Neural progenitor cell (in vitro differentiated cells): Measurements from ENCODE around the gene GTF3C1. TPM values are rescaled to one million over a fixed set of nuclear protein-coding genes. Genes with fewer than 3 reads are reported as not detected.

Source experiments
- DNase-seq: peaks from one replicate; pipeline ENCODE4 v3.0.0-alpha.2; 2016; ENCODE audit warnings: low spot score
- H2AFZ ChIP-seq: fragments of 200-600 bp; sonication (generic); replicated peaks from 2 replicates; pipeline ENCODE4 v1.6.1; 2016; ENCODE audit warnings: antibody characterized with exemption
- H3F3A ChIP-seq: fragments of 200-600 bp; sonication (generic); 2 replicates; pipeline ENCODE4 v1.6.1; 2016; ENCODE audit warnings: antibody characterized with exemption, low read depth
- H3K27ac ChIP-seq: fragments of 200-600 bp; sonication (generic); 2 replicates; pipeline ENCODE4 v1.5.1; 2016; ENCODE audit warnings: mild to moderate bottlenecking
- H3K27me3 ChIP-seq: fragments of 200-600 bp; sonication (generic); 2 replicates; pipeline ENCODE4 v1.6.1; 2016; ENCODE audit warnings: mild to moderate bottlenecking, moderate library complexity
- H3K36me3 ChIP-seq: fragments of 200-600 bp; sonication (generic); 2 replicates; pipeline ENCODE4 v1.5.1; 2016
- H3K4me1 ChIP-seq: fragments of 200-600 bp; sonication (generic); 2 replicates; pipeline ENCODE4 v1.6.1; 2016; ENCODE audit warnings: mixed run types
- H3K4me2 ChIP-seq: fragments of 200-600 bp; sonication (generic); 2 replicates; pipeline ENCODE4 v1.6.1; 2016
- H3K4me3 ChIP-seq: fragments of 200-600 bp; sonication (generic); 2 replicates; pipeline ENCODE4 v1.5.1; 2016
- H3K79me2 ChIP-seq: fragments of 200-600 bp; sonication (generic); 2 replicates; pipeline ENCODE4 v1.6.1; 2016; ENCODE audit warnings: low read depth
- H3K9ac ChIP-seq: fragments of 200-600 bp; sonication (generic); 2 replicates; pipeline ENCODE4 v1.6.1; 2016
- H3K9me3 ChIP-seq: fragments of 200-600 bp; sonication (generic); 2 replicates; pipeline ENCODE4 v1.5.1; 2016; ENCODE audit warnings: low read depth
- H4K20me1 ChIP-seq: fragments of 200-600 bp; sonication (generic); 2 replicates; pipeline ENCODE4 v1.6.1; 2016; ENCODE audit warnings: low read depth
- H3K27ac Mint-ChIP-seq: 3 replicates; pipeline ENCODE4 v1.8.0; 2021; ENCODE audit warnings: mixed read lengths
- H3K27me3 Mint-ChIP-seq: 2 replicates; pipeline ENCODE4 v1.8.0; 2022; ENCODE audit warnings: low read depth, mild to moderate bottlenecking, inconsistent platforms, moderate library complexity, mixed read lengths; ENCODE audit not compliant: insufficient read depth
- H3K36me3 Mint-ChIP-seq: 3 replicates; pipeline ENCODE4 v1.8.0; 2021; ENCODE audit warnings: mixed read lengths
- H3K4me1 Mint-ChIP-seq: 3 replicates; pipeline ENCODE4 v1.8.0; 2021; ENCODE audit warnings: mixed read lengths
- H3K4me3 Mint-ChIP-seq: 3 replicates; pipeline ENCODE4 v1.8.0; 2021; ENCODE audit warnings: mild to moderate bottlenecking, moderate library complexity, mixed read lengths
- H3K9me3 Mint-ChIP-seq: 3 replicates; pipeline ENCODE4 v1.8.0; 2020; ENCODE audit warnings: mixed read lengths
- EZH2 ChIP-seq: fragments of 200-600 bp; sonication (generic); IDR thresholded peaks from 2 replicates; pipeline ENCODE4 v1.6.1; 2017; ENCODE audit warnings: antibody characterized with exemption, mild to moderate bottlenecking, moderate library complexity
- EZH2phosphoT487 ChIP-seq: fragments of 200-600 bp; sonication (generic); IDR thresholded peaks from 2 replicates; pipeline ENCODE4 v1.6.1; 2017; ENCODE audit warnings: antibody characterized with exemption
- total RNA-seq: library from RNA; depleted of rRNA; stranded (reverse); fragments of >200 nt; gene quantifications from 2 replicates; pipeline ENCODE4 v1.2.3, GENCODE V29; 2015; ENCODE audit warnings: low replicate concordance
- TF ChIP-seq, protein P1 (sequence below): fragments of 200-600 bp; sonication (generic); IDR thresholded peaks from 2 replicates; pipeline ENCODE4 v1.5.1; 2017; ENCODE audit warnings: antibody characterized with exemption, mild to moderate bottlenecking

GTF3C1 gene
- total RNA-seq, 1 donor from 2014 or later: 60.9 TPM

- H3K9me3 Mint-ChIP-seq: no peaks in the 10 kb centered on the region
- peaks cover 9% of the 10 kb centered on the region for H3K36me3 Mint-ChIP-seq
- Histone ChIP-seq H3K4me1 (peaks cover 10% of the 10 kb centered on the region), H3K4me2 (peak overlapping the region; percentile 79), H3K27ac (no peak overlapping the region), H3K9me3 (no peaks in the 10 kb centered on the region), H3K27me3 (no peaks in the 10 kb centered on the region), H4K20me1 (peaks cover 33% of the 10 kb centered on the region), H3K4me3 (peak overlapping the region; percentile 84), H3K79me2 (peaks cover 78% of the 10 kb centered on the region), H2AFZ (no peak overlapping the region), H3K36me3 (no peaks in the 10 kb centered on the region), H3K9ac (peak overlapping the region; percentile 67), H3F3A (no peaks in the 10 kb centered on the region)
- no peak for DNase-seq
- no peaks in the 10 kb centered on the region for H3K27me3 Mint-ChIP-seq
- H3K27ac Mint-ChIP-seq: peak overlapping the region; percentile 91
- H3K4me1 Mint-ChIP-seq: peaks cover 31% of the 10 kb centered on the region
- peak overlapping the region; percentile 98 for H3K4me3 Mint-ChIP-seq
- TF ChIP-seq, protein P1, sequence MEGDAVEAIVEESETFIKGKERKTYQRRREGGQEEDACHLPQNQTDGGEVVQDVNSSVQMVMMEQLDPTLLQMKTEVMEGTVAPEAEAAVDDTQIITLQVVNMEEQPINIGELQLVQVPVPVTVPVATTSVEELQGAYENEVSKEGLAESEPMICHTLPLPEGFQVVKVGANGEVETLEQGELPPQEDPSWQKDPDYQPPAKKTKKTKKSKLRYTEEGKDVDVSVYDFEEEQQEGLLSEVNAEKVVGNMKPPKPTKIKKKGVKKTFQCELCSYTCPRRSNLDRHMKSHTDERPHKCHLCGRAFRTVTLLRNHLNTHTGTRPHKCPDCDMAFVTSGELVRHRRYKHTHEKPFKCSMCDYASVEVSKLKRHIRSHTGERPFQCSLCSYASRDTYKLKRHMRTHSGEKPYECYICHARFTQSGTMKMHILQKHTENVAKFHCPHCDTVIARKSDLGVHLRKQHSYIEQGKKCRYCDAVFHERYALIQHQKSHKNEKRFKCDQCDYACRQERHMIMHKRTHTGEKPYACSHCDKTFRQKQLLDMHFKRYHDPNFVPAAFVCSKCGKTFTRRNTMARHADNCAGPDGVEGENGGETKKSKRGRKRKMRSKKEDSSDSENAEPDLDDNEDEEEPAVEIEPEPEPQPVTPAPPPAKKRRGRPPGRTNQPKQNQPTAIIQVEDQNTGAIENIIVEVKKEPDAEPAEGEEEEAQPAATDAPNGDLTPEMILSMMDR: no peak
- TF ChIP-seq EZH2: no peak
- TF ChIP-seq EZH2phosphoT487: no peak
Observed at GRCh38 chr16:27550582-27550920, 838 bp upstream of the GTF3C1 start.

- Mint-ChIP-seq H3K9me3 (no peaks in the 10 kb centered on the region), H3K4me3 (peak overlapping the region; percentile 98), H3K27me3 (no peaks in the 10 kb centered on the region), H3K36me3 (peaks cover 11% of the 10 kb centered on the region), H3K27ac (peak overlapping the region; percentile 95), H3K4me1 (peaks cover 31% of the 10 kb centered on the region)
- Histone ChIP-seq H4K20me1 (peaks cover 39% of the 10 kb centered on the region), H3K36me3 (no peaks in the 10 kb centered on the region), H3K9me3 (no peaks in the 10 kb centered on the region), H3K4me2 (peak overlapping the region; percentile 83), H3K4me1 (peaks cover 10% of the 10 kb centered on the region), H3K4me3 (peak overlapping the region; percentile 84), H3K27me3 (no peaks in the 10 kb centered on the region), H2AFZ (no peak overlapping the region), H3K79me2 (peaks cover 73% of the 10 kb centered on the region), H3F3A (no peaks in the 10 kb centered on the region), H3K9ac (peak overlapping the region; percentile 69), H3K27ac (no peak overlapping the region)
- DNase-seq: no peak
- TF ChIP-seq, protein P1: no peak
- TF ChIP-seq EZH2phosphoT487: no peak
Observed at GRCh38 chr16:27549464-27549745, 308 bp downstream of the GTF3C1 start.

DNA sequence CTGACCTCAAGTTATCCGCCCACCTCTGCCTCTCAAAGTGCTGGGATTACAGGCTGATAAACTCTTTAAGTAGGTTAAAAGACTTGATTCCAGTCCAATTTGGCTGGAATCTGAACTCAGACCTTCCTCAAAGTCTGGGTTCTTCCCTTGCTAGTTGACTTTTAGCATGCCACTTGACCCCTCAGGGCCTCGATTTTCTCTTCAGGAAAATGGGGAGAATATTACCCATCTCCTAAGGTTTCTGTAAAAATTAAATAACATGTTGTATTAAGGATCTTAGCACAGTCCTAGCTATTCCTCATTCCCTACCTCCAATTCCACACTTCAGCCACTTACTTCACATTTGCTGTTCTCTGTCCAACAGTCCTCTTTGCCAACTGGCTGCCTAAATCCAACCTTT is 1.9 kb downstream of the GTF3C1 start:
- Histone ChIP-seq H4K20me1 (peaks cover 44% of the 10 kb centered on the region), H3K9me3 (no peaks in the 10 kb centered on the region), H3K27me3 (no peaks in the 10 kb centered on the region), H3K79me2 (peaks cover 68% of the 10 kb centered on the region), H3K4me2 (peak overlapping the region; percentile 83), H3K4me1 (peaks cover 10% of the 10 kb centered on the region), H2AFZ (no peak overlapping the region), H3K4me3 (no peak overlapping the region), H3K9ac (no peak overlapping the region), H3K27ac (no peak overlapping the region), H3K36me3 (no peaks in the 10 kb centered on the region), H3F3A (no peaks in the 10 kb centered on the region)
- no peaks in the 10 kb centered on the region for H3K9me3 Mint-ChIP-seq
- no peak for DNase-seq
- no peaks in the 10 kb centered on the region for H3K27me3 Mint-ChIP-seq
- H3K36me3 Mint-ChIP-seq: peaks cover 19% of the 10 kb centered on the region
- TF ChIP-seq EZH2phosphoT487 (no peak), EZH2 (no peak)
- TF ChIP-seq, protein P1: no peak
- peaks cover 31% of the 10 kb centered on the region for H3K4me1 Mint-ChIP-seq
- no peak overlapping the region for H3K27ac Mint-ChIP-seq
- H3K4me3 Mint-ChIP-seq: peak overlapping the region; percentile 98

- H3K36me3 Mint-ChIP-seq: peaks cover 22% of the 10 kb centered on the region
- Histone ChIP-seq H3K9ac (no peak overlapping the region), H3K4me2 (no peak overlapping the region), H3K9me3 (no peaks in the 10 kb centered on the region), H3K36me3 (no peaks in the 10 kb centered on the region), H3K4me1 (peaks cover 10% of the 10 kb centered on the region), H3K27ac (no peak overlapping the region), H3F3A (no peaks in the 10 kb centered on the region), H4K20me1 (peaks cover 44% of the 10 kb centered on the region), H2AFZ (no peak overlapping the region), H3K4me3 (no peak overlapping the region), H3K27me3 (no peaks in the 10 kb centered on the region), H3K79me2 (peaks cover 65% of the 10 kb centered on the region)
- TF ChIP-seq, protein P1: no peak
- TF ChIP-seq EZH2phosphoT487 (no peak), EZH2 (no peak)
- peak overlapping the region; percentile 43 for H3K27ac Mint-ChIP-seq
- H3K4me1 Mint-ChIP-seq: peaks cover 31% of the 10 kb centered on the region
- no peak for DNase-seq
- peak overlapping the region; percentile 71 for H3K4me3 Mint-ChIP-seq
- no peaks in the 10 kb centered on the region for H3K27me3 Mint-ChIP-seq
- H3K9me3 Mint-ChIP-seq: no peaks in the 10 kb centered on the region
Observed at GRCh38 chr16:27547134-27547533, 2.6 kb downstream of the GTF3C1 start.
